Measurements from ENCODE around the gene PIGU.

- TF ChIP-seq ZNF407 (IDR thresholded peaks at IDR 0.05; ENCODE audit: low read depth) (no peak), KLF16 (IDR thresholded peaks at IDR 0.05) (no peak), EHMT2 (IDR thresholded peaks at IDR 0.05) (no peak), CTCF (IDR thresholded peaks at IDR 0.05 in 2 of 3, conservative IDR thresholded peaks at IDR 0.05 in 1 of 3; ENCODE audit: insufficient read depth in 2 of 3, low read depth in 1 of 3, low read length in 3 of 3) (no peak), FOXK2 (conservative IDR thresholded peaks at IDR 0.05 in 1 of 2, IDR thresholded peaks at IDR 0.05 in 1 of 2; ENCODE audit: low read depth in 2 of 2) (no peak)
Observed at GRCh38 chr20:34514897-34515483, 161.9 kb downstream of the PIGU start.

All from K562 (cell line).